H1 (cell line): Measurements from ENCODE around the gene SND1. TPM values are rescaled to one million over a fixed set of nuclear protein-coding genes. Genes with fewer than 3 reads are reported as not detected.

Experiments
- BRCA1 ChIP-seq: IDR thresholded peaks from 2 replicates; pipeline ENCODE4 v1.6.1; 2012; ENCODE audit warnings: low read depth, low read length, improper control_type of control experiment
- CREB1 ChIP-seq: IDR thresholded peaks from 2 replicates; pipeline ENCODE4 v1.6.1; 2012; ENCODE audit warnings: inconsistent platforms
- SP4 ChIP-seq: IDR thresholded peaks from 2 replicates; pipeline ENCODE4 v1.6.1; 2012; ENCODE audit warnings: low read length, inconsistent platforms
- polyA plus RNA-seq, 7 experiments: library from polyadenylated mRNA; depleted of rRNA in 3 of 7; stranded (reverse) in 5 of 7; unstranded in 2 of 7; fragments of >200 nt in 5 of 7; fragments of 200-250 nt in 2 of 7; gene quantifications; 1 replicate in 5 of 7; 2 replicates in 1 of 7; 4 replicates in 1 of 7; pipeline versions ENCODE4 v1.2.1 to v1.2.3, GENCODE V29; 2011 to 2013; ENCODE audit warnings: missing spikeins in 2 of 7, mixed read lengths in 2 of 7
- total RNA-seq: library from RNA; stranded (reverse); fragmentation: NEBNext Ultra II Directional; extraction: Animal tissue kit (Norgen Biotek cat#: 25700); gene quantifications from 2 replicates; pipeline ENCODE4 v1.2.1, GENCODE V29; 2021

The SND1 gene
- total and polyA plus RNA-seq, 2 of the 8 experiments (the other 6 are each of a cell fraction or from before 2014, with no cell fraction given), result 122 to 290 TPM

GRCh38 chr7:127650847-127651555 is 993 bp upstream of the SND1 start (continued):
- TF ChIP-seq BRCA1 (no peak), CREB1 (no peak), SP4 (peak; percentile 13; the same call in 1 of the 2 replicates)
